ENCODE measurements around the gene SCRT2. TPM values are rescaled to one million over a fixed set of nuclear protein-coding genes. Genes with fewer than 3 reads are reported as not detected.

The SCRT2 gene
- total and polyA plus RNA-seq, 2 experiments from 2014 or later, result not detected

GRCh38 chr20:646868-647233, 28.8 kb downstream of the SCRT2 start:
- 73 to 77% methylated on average over 2 of the region's 2 CpGs for WGBS, 2 experiments (ENCODE audit: low coverage in 1 of 2, low lambda C conversion rate in 2 of 2, missing lambda C conversion rate in 2 of 2)
- DNase-seq, result no peak
- H3K27me3 ChIP-seq (replicated peaks; ENCODE audit: insufficient read depth), result no peaks in the 10 kb centered on the region
- no peak for TF ChIP-seq EZH2 (IDR thresholded peaks at IDR 0.05; ENCODE audit: insufficient read depth, poor library complexity, severe bottlenecking)
- TF ChIP-seq EZH2phosphoT487 (IDR thresholded peaks at IDR 0.05; ENCODE audit: insufficient read depth, low read depth), result no peak
- in situ Hi-C loops (cut with MboI), result no loop called here
- peaks cover 31% of the 10 kb centered on the region for H3K79me2 ChIP-seq (ENCODE audit: insufficient read depth)
- H4K20me1 ChIP-seq (ENCODE audit: insufficient read depth), result 0 out of 2 replicates have a peak, but pooled peaks cover 6% of the 10 kb centered on the region
- no peak overlapping the region for H2AFZ ChIP-seq
- H3K9ac ChIP-seq, result no peak overlapping the region
- H3K4me2 ChIP-seq (ENCODE audit: unreplicated experiment), result no peak overlapping the region
- 0 out of 2 replicates have a peak, but pooled peaks cover 5% of the 10 kb centered on the region for H3F3A ChIP-seq (ENCODE audit: insufficient read depth)
- H3K4me3 ChIP-seq, result no peak overlapping the region
- H3K9me2 ChIP-seq (ENCODE audit: insufficient read depth), result no peaks in the 10 kb centered on the region
- no peaks in the 10 kb centered on the region for H3K9me3 ChIP-seq (ENCODE audit: low read depth)
- H3K4me1 ChIP-seq (ENCODE audit: insufficient read depth), result peaks cover 3% of the 10 kb centered on the region; the same call in 1 of the 2 replicates
- H3K27ac ChIP-seq, result no peak overlapping the region
- H3K36me3 ChIP-seq (ENCODE audit: low read depth), result peaks cover 12% of the 10 kb centered on the region; the same call in 1 of the 2 replicates

DNA sequence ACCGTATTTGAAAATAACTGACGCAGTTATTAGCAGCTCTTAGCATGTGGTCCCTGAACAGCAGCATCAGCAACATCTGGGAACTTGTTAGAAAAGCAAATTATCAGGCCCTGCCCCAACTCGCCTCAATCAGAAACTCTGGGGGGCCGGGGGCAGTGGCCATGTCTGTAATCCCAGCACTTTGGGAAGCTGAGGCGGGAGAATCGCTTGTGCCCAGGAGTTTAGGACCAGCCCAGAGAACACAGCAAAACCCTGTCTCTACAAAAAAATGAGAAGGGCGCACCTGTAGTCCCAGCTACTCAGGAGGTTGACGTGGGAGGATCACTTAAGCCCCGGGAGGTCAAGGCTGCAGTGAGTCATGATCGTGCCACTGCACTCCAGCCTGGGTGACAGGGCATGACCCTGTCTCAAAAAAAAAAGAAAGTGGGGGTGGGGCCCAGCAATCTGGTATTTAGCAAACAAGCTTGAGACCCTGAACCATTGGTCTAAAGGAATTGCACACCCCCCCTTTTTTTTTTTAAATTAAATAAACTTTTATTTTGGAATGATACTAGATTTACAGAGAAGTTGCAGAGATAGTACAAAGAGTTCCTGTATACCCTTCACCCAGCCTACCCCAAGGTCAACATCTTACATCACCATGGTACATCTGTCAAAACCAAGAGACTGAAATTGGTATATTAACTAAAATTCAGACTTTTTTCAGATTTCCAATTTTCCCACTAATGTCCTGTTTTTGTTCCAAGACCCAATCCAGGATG, 29.3 kb downstream of the SCRT2 start:
- WGBS, 2 experiments (ENCODE audit: low coverage in 1 of 2, low lambda C conversion rate in 2 of 2, missing lambda C conversion rate in 2 of 2), result 77 to 82% methylated on average over 9 to 10 of the region's 10 CpGs
- in situ Hi-C loops (cut with MboI), result no loop called here
- Histone ChIP-seq H3K36me3 (ENCODE audit: low read depth) (peaks cover 12% of the 10 kb centered on the region; the same call in 1 of the 2 replicates), H3K9ac (no peak overlapping the region), H3K9me3 (ENCODE audit: low read depth) (no peaks in the 10 kb centered on the region), H3K4me2 (ENCODE audit: unreplicated experiment) (no peak overlapping the region), H3K79me2 (ENCODE audit: insufficient read depth) (peaks cover 26% of the 10 kb centered on the region), H3K4me3 (no peak overlapping the region), H4K20me1 (ENCODE audit: insufficient read depth) (0 out of 2 replicates have a peak, but pooled peaks cover 6% of the 10 kb centered on the region), H3K4me1 (ENCODE audit: insufficient read depth) (no peaks in the 10 kb centered on the region), H3K9me2 (ENCODE audit: insufficient read depth) (no peaks in the 10 kb centered on the region), H3F3A (ENCODE audit: insufficient read depth) (0 out of 2 replicates have a peak, but pooled peaks cover 5% of the 10 kb centered on the region), H3K27me3 (replicated peaks; ENCODE audit: insufficient read depth) (no peaks in the 10 kb centered on the region), H3K27ac (no peak overlapping the region), H2AFZ (no peak overlapping the region)
- TF ChIP-seq EZH2 (IDR thresholded peaks at IDR 0.05; ENCODE audit: insufficient read depth, poor library complexity, severe bottlenecking) (no peak), EZH2phosphoT487 (IDR thresholded peaks at IDR 0.05; ENCODE audit: insufficient read depth, low read depth) (no peak)
- no peak for DNase-seq

- DNase-seq, result peak; percentile 60
- WGBS, 2 experiments (ENCODE audit: low coverage in 1 of 2, low lambda C conversion rate in 2 of 2, missing lambda C conversion rate in 2 of 2), result 24 to 27% methylated on average over 20 of the region's 20 CpGs
- no peak overlapping the region for H3K4me2 ChIP-seq (ENCODE audit: unreplicated experiment)
These were observed 30.1 kb downstream of the SCRT2 start for GRCh38 chr20:645318-646106.

GRCh38 chr20:644692-645317, 30.8 kb downstream of the SCRT2 start:
- Histone ChIP-seq H3K9me3 (ENCODE audit: low read depth) (no peaks in the 10 kb centered on the region), H3K9me2 (ENCODE audit: insufficient read depth) (no peaks in the 10 kb centered on the region), H3K27me3 (replicated peaks; ENCODE audit: insufficient read depth) (no peaks in the 10 kb centered on the region), H3K4me2 (ENCODE audit: unreplicated experiment) (no peak overlapping the region), H3K9ac (no peak overlapping the region), H3K4me3 (no peak overlapping the region), H4K20me1 (ENCODE audit: insufficient read depth) (0 out of 2 replicates have a peak, but pooled peaks cover 6% of the 10 kb centered on the region), H3K27ac (no peak overlapping the region), H2AFZ (no peak overlapping the region), H3K4me1 (ENCODE audit: insufficient read depth) (no peaks in the 10 kb centered on the region), H3K79me2 (ENCODE audit: insufficient read depth) (peaks cover 13% of the 10 kb centered on the region), H3K36me3 (ENCODE audit: low read depth) (peaks cover 12% of the 10 kb centered on the region; the same call in 1 of the 2 replicates), H3F3A (ENCODE audit: insufficient read depth) (0 out of 2 replicates have a peak, but pooled peaks cover 5% of the 10 kb centered on the region)
- TF ChIP-seq EZH2 (IDR thresholded peaks at IDR 0.05; ENCODE audit: insufficient read depth, poor library complexity, severe bottlenecking), result no peak
- in situ Hi-C loops (cut with MboI), result no loop called here
- no peak for DNase-seq
- WGBS, 2 experiments (ENCODE audit: low coverage in 1 of 2, low lambda C conversion rate in 2 of 2, missing lambda C conversion rate in 2 of 2), result 69 to 70% methylated on average over 11 of the region's 11 CpGs

More at GRCh38 chr20:645318-646106, 30.1 kb downstream of the SCRT2 start:
- in situ Hi-C loops (cut with MboI), result no loop called here
- Histone ChIP-seq H3K4me3 (no peak overlapping the region), H3K9me3 (ENCODE audit: low read depth) (no peaks in the 10 kb centered on the region), H3K9ac (no peak overlapping the region), H4K20me1 (ENCODE audit: insufficient read depth) (0 out of 2 replicates have a peak, but pooled peaks cover 6% of the 10 kb centered on the region), H3F3A (ENCODE audit: insufficient read depth) (0 out of 2 replicates have a peak, but pooled peaks cover 5% of the 10 kb centered on the region), H3K9me2 (ENCODE audit: insufficient read depth) (no peaks in the 10 kb centered on the region), H2AFZ (no peak overlapping the region), H3K36me3 (ENCODE audit: low read depth) (peaks cover 12% of the 10 kb centered on the region; the same call in 1 of the 2 replicates), H3K27ac (no peak overlapping the region), H3K4me1 (ENCODE audit: insufficient read depth) (no peaks in the 10 kb centered on the region), H3K79me2 (ENCODE audit: insufficient read depth) (peaks cover 18% of the 10 kb centered on the region), H3K27me3 (replicated peaks; ENCODE audit: insufficient read depth) (no peaks in the 10 kb centered on the region)
- no peak for TF ChIP-seq EZH2 (IDR thresholded peaks at IDR 0.05; ENCODE audit: insufficient read depth, poor library complexity, severe bottlenecking)
- TF ChIP-seq EZH2phosphoT487 (IDR thresholded peaks at IDR 0.05; ENCODE audit: insufficient read depth, low read depth), result no peak

Measured in GM23248 (cell line).